NCI-H748 treated with DMSO at 0.1 percent for 48 hours (cell line): ENCODE results near the gene NKD1.

ENCODE experiments used
- DNase-seq: peaks from one replicate; lab custom pipeline; 2025; lab: John Stamatoyannopoulos, UW

The NKD1 gene

GRCh38 chr16:50600582-50601283, 52.5 kb downstream of the NKD1 start:
- DNase-seq: no peak

- no peak for DNase-seq
Measured at GRCh38 chr16:50601341-50601740, 53.1 kb downstream of the NKD1 start.

GRCh38 chr16:50602126-50602525, 53.9 kb downstream of the NKD1 start:
- DNase-seq: no peak

- DNase-seq: no peak
Measured at GRCh38 chr16:50602531-50603205, 54.5 kb downstream of the NKD1 start.

- no peak for DNase-seq
Measured at GRCh38 chr16:50603206-50604064, 55.2 kb downstream of the NKD1 start.

GRCh38 chr16:50604065-50604418, 55.8 kb downstream of the NKD1 start:
- DNase-seq: no peak

GRCh38 chr16:50604610-50605009, 56.4 kb downstream of the NKD1 start:
- DNase-seq: no peak

GRCh38 chr16:50605733-50606430, 57.7 kb downstream of the NKD1 start:
- no peak for DNase-seq

- DNase-seq: no peak
Measured at GRCh38 chr16:50606431-50607050, 58.3 kb downstream of the NKD1 start.

GRCh38 chr16:50607051-50607431, 58.8 kb downstream of the NKD1 start:
- DNase-seq: no peak

- DNase-seq: no peak
Measured at GRCh38 chr16:50607447-50607846, 59.3 kb downstream of the NKD1 start.

GRCh38 chr16:50607970-50608557, 59.9 kb downstream of the NKD1 start:
- no peak for DNase-seq

GRCh38 chr16:50609049-50609448, 60.9 kb downstream of the NKD1 start:
- DNase-seq: no peak

GRCh38 chr16:50609471-50609870, 61.3 kb downstream of the NKD1 start:
- no peak for DNase-seq

- no peak for DNase-seq
Measured at GRCh38 chr16:50610331-50611262, 62.4 kb downstream of the NKD1 start.

GRCh38 chr16:50611332-50611934, 63.2 kb downstream of the NKD1 start:
- no peak for DNase-seq

GRCh38 chr16:50611995-50612848, 64.0 kb downstream of the NKD1 start:
- DNase-seq: no peak

GRCh38 chr16:50612849-50613198, 64.6 kb downstream of the NKD1 start:
- no peak for DNase-seq
